Stimulated activated CD8-positive, alpha-beta memory T cell treated with anti-CD3 and anti-CD28 coated beads, Interleukin-15, amount 100 ng/mL, for 4 hours (primary cell): ENCODE results near the gene WNK4.

Source experiments
- DNase-seq, 2 donors: peaks; one replicate each; pipeline ENCODE4 v3.0.0-alpha.2; 2020; ENCODE audit warnings: low read depth in 2 of 2

WNK4 gene

GRCh38 chr17:42772945-42773289 lies 7.5 kb upstream of the WNK4 start:
- DNase-seq, result no peak

- peak; percentile 49 to 51 for DNase-seq
Measured at GRCh38 chr17:42773290-42774035, 6.9 kb upstream of the WNK4 start, which contains the start of gene VPS25. TSS of gene VPS25 (plus strand) at chr17:42773449. CDS start at chr17:42773476, 27 bp downstream.

- DNase-seq, result no peak
Measured at GRCh38 chr17:42774066-42774745, 6.2 kb upstream of the WNK4 start.

- no peak for DNase-seq
Measured at GRCh38 chr17:42775534-42776098, 4.8 kb upstream of the WNK4 start.

GRCh38 chr17:42778570-42778969 lies 1.8 kb upstream of the WNK4 start:
- no peak for DNase-seq

GRCh38 chr17:42779304-42779935 lies 990 bp upstream of the WNK4 start:
- no peak for DNase-seq

GRCh38 chr17:42780851-42781638 lies 635 bp downstream of the WNK4 start:
- DNase-seq, result no peak

GRCh38 chr17:42781639-42782165 lies 1.3 kb downstream of the WNK4 start:
- DNase-seq, result no peak

- DNase-seq, result no peak
Measured at GRCh38 chr17:42782166-42783061, 2.0 kb downstream of the WNK4 start.

- DNase-seq, result no peak
Measured at GRCh38 chr17:42783062-42783790, 2.8 kb downstream of the WNK4 start.

GRCh38 chr17:42783791-42784138 lies 3.4 kb downstream of the WNK4 start:
- no peak for DNase-seq

GRCh38 chr17:42784409-42784808 lies 4.0 kb downstream of the WNK4 start:
- DNase-seq, result no peak

- no peak for DNase-seq
Measured at GRCh38 chr17:42784811-42785592, 4.6 kb downstream of the WNK4 start.

GRCh38 chr17:42787266-42787665 lies 6.9 kb downstream of the WNK4 start:
- DNase-seq, result no peak

- DNase-seq, result no peak
Measured at GRCh38 chr17:42791948-42792347, 11.5 kb downstream of the WNK4 start.

- DNase-seq, result no peak
Measured at GRCh38 chr17:42792545-42792944, 12.1 kb downstream of the WNK4 start.

- no peak for DNase-seq
Measured at GRCh38 chr17:42795061-42795460, 14.7 kb downstream of the WNK4 start.

- no peak for DNase-seq
Measured at GRCh38 chr17:42795465-42795864, 15.1 kb downstream of the WNK4 start.
